HG02571 (cell line): Measurements from ENCODE around the gene BNC2.

ENCODE experiments used
- ATAC-seq: cut with Tn5 transposase; IDR thresholded peaks from one replicate; pipeline ENCODE4 v1.9.1; 2021; ENCODE audit warnings: mild to moderate bottlenecking, moderate library complexity; ENCODE audit not compliant: unreplicated experiment

BNC2 gene

DNA sequence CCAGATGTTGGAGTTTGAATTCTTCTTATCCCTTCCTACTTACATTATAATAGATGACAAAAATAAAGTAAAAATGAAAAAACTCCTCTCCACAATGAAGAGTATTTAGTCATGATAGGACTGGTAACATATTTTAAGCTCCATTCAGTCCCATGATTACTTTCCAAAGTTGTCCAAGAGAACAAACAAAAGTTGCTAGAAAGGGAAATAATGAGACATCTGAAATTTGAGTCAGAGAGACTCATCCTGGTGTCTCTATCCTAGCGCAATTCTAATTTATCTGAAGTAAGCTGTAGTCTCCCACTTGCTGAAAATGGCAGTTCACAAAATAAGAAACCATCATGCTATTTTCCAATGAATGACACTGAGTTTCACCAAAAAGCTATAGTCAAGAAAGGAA is 152.2 kb downstream of the BNC2 start:
- ATAC-seq = no peak

DNA sequence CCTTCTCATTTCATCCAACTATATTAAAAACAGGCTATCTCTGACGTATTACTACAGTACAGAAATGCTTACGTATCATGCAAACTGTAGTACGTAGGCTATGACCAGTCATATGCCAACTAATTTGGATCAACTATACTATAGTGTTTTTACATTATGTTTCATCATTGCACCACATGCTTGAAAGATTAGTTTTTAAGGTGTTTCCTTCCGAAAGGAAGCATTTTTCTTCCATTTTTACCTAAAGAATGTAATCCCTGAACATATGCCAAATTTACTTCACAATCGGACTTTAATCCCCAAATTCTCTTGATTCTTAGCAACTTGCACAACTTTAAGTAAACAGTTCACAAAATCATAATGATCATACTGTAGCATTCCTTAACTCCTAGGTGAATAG is 153.9 kb downstream of the BNC2 start:
- ATAC-seq = no peak

DNA sequence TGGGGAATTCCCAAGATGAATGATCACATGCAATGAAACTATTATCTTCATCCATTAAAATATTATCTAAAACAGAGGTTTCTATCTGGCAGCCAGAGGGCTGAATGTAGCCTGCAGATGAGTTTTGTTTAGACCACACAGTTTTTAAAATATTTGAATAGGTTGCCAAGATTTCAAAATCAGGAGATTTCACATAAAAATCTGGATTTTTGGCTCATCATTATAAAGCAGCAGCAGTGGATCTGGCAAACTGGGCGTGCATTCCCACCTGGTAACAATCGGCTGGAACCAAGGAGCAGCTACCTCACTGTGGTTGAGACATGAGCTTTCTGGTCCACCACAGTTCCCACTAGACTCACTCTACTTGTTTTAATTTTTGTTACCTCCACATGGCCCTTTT is 155.1 kb downstream of the BNC2 start:
- no peak for ATAC-seq

DNA sequence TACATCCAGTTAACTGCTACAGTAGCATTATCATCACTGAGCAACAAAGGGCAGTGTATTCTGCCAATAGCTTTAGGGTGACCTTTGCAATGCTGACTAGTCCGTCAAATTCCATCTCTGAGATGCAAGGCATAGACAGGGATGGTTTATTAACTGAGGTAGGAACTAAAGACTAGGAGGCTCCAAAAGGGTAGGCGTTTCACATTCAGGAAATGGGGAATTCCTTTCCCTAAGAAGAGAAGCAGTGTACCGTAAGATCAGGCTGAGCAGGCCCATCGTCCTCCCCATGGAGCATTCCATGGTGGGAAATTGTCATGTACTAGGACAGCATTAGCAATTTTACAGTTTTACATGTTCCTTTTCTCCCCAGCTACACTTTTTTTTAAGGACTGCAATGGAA is 157.7 kb downstream of the BNC2 start:
- no peak for ATAC-seq

DNA sequence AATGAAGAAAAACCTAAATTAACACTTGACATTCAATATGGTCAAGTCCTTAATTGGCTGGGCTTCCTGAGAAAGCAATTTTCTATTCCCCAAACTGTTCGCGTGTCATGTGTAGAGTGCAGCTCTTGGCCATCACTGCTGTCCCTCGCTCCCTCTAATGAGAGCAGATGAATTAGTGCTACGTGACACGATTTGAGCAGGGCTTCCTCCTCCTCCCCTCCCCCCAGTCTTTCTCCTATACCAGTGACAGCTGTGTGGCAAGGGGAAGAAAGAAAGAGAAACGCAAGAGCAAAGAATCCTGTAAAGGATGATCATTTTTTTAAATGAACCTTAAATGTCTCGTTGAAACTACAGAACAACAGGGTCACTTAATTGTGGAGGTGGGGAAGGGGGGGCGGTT is 159.6 kb downstream of the BNC2 start:
- no peak for ATAC-seq

DNA sequence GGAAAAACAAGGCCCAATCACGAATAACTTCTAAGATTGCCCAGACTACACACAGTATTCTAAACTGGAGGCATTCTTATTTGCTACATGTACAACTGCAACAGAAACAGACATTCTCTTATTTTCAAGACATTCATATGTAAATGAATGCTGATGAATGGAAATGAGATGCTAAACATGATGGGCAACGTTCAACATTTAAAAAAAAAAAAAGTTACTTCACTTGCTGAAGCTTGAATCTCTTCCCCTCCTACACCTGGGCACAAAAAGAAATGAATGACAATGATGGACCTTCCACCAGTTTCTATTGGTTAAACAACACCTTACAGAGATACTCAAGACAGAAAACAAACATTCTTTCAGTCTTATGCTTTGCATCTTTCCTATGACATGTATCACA is 160.5 kb downstream of the BNC2 start:
- ATAC-seq = no peak

DNA sequence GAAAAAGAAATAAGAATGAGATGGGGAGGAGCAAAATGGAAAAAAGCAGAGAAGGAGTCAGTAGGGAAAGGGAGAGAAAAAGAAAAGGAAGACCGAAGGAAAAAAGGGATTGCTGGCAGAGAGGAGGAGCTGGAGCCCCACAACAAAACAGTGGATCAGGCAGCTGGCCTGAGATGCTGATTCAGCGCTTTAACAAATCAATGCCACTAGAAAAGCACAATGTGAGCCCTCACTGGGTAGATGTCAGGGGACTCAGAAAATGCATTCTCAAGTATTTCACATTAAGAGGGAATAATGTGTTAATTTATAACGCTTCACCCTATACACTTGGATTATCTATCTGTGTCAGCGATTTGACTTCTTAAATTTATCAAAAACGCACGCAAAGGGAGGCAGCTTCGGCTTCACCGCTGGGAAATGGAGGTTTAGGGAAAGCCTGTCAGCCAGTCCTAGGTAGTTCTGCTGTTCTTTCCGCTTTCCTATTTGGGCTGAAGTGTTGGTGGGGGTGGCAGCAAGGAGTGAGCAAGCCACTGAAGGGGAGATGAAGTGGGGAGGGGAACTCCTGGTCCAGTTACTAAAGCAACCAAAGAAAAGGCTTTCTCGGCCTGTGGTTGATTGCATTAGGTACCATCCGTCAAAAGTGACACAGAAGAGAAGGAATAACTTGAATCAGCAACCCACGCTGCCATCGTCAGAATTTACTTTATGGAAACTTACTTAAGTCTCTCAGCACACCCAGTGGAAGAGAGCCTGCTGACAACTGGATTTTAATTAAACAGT is 161.6 kb downstream of the BNC2 start:
- ATAC-seq = no peak

DNA sequence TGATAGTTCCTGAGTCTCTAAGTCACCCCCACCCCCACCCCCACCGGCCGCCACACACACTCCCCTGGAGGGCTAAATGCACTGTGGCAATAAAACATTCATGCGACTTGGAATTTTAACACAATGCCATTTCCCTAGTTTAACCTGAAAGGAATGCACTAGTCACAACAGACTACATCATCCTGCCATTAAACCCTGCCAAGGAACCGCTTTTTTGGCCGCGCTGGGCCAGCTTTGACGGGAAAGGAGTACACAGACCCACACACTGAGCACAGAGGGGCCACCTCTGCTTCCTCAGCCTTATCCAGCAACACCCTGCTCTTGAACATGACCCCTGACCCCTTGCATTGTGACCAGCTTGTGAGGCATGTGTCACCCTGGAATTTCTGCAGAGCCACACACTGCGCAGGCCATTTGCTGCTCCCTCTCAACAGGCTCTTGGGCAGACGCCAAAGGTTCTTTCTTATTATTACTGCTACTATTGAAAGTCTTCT is 165.3 kb downstream of the BNC2 start:
- no peak for ATAC-seq

DNA sequence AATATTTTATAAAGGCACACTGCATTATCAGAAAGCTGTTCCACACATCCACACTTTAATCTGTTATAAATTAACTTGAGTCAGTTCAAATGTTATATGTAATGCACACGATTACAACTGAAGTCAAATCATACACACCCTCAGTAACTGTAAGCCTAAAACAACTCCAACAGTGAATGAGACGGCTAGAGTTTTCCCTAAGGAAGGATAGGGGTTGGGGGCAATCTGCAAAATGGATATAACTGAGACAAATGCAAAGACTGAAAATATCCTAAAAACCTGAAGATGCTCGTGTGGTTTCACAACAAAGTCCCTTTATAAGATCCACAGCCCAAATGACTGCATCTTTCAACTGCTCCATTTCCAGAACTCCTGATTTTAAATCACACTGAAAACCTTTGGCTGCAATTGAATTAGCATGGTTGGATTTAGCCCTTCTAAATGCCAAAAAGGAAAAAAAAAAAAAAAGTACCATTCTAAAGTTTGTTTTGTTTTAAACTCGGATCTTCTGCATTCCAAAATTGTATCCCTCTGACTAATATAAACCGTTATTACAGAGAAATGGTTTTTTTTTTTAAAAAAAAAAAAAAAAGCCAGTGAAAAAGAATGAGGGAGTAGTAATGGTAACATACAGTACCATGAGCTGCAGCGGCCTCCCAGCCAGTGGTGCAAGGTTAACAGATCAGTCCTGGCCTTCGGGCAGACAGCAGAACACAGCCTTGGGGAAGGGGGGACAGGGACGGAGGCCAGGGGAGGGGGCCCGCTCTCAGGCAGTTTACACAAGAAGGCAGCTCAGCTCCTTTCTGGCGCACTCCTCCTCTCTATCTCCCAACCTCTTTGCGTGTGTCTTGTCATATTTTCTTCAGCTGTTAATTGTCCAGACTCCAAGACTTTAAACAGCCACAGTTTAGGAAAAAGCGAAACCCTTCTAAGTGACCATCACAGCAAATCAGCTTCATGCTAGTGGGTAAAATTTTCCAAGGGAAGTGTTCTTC is 166.1 kb downstream of the BNC2 start:
- ATAC-seq = no peak

DNA sequence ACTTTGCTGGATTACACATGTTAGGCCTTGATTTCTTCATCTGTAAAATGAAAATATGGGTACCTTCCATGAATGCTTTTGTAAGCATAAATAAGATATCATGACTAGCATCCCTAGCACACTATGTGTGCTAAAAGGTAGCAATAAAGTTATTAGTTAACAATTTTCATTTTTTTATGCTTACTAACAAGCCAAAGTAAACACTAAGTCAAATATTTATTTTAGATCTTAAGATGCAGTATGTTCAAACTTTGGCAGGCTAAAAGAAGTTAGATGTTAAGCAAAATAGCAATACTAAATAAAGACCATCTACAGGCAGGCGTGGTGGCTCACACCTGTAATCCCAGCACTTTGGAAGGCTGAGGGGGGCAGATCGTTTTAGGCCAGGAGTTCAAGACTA is 169.1 kb downstream of the BNC2 start:
- no peak for ATAC-seq

DNA sequence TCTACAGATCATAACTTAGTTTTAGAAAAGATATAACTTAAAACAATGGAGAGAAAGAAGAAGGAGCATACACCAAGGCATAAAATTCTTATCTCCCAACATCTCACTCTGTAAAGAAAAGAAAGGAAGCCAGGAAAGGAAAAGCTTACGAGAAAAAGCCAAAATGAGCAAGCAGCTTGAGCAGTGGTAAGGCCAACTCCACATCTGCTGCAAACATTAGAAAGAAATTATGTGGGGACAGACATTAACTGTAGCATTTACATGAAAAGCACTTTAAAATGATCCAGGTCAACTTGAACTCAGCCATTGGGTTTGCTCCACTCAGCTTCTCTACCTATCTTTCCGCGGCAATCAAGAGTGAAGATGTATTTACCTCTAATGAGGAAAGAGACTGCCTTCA is 176.9 kb downstream of the BNC2 start:
- no peak for ATAC-seq

DNA sequence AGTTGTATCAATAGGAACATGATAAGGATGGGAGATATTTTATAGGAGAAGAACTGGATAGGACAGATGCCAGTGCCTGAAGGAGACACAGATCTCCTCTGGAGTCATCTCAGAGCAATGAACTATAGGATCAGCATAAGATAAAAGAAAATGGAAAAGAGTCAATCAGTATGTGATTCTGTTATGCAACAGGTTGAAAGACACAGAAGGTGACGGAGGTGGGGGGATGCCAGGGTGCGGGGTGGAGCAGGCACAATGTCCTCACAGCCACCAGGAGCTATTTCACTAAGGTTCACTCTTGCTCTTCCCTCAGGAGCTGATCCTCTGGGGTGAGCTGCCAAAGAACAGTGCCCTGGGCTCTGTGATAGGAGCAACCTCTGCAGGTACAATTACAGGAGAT is 179.8 kb downstream of the BNC2 start:
- no peak for ATAC-seq

DNA sequence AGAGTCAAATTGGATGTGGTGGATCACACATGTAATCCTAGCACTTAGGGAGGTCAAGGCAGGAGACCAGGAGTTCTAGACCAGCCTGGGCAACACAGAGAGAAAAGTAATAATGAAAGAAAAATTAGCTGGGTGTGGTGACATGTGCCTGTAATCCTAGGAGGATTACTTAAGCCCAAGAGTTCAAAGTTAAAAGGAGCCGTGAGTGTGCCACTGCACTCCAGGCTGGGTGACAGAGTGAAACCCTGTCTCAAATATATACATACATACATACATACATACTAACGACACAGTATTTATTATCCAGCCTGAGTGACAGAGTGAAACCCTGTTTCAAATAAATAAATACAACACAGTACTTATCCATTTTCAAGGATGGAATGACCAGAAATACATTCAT is 180.3 kb downstream of the BNC2 start:
- ATAC-seq = no peak

DNA sequence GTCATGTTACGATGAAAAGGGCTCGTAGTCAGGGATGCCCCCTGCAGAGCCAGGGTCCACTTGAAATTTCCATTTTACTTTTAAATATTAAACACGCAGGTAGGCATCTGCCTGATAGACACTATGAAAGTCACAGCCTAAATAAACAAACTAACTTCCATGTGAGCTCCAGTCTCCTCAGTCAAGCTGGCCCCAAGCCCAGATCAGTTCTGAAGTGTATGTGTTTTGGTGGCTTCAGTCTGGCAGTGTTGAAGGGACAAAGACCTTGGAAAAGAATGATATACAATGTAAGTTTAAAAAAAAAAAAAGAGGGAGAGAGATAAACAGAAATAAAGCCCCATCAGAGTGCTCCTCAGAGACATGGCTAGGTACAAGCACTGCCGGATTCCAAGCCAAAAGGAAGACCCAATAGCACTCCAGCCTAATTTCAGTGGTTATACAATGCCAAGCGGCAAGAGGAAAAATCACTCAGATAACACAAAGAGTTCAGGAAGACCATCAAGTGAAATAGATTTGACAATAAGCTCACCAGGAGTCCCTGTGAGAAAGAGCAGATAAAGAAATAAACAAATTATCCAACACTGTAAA is 181.0 kb downstream of the BNC2 start:
- no peak for ATAC-seq

DNA sequence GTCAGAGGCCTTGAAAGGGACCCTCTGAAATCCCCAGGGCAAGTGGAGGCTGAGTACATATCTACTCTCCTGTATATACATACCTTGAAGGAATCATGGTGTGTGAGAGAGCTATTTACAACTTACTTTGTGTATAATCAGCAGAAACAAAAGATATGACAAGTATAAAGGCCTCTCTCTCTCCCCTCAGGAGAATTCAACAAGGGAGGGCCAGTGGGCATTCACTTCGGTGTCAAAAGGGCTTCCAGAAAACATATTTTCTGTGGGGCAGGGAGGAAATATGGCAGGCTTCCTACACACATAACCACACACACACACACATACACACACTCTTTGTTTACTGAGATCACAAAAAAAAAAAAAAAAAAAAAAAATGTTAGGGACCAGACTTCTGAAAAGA is 181.7 kb downstream of the BNC2 start:
- ATAC-seq = no peak

DNA sequence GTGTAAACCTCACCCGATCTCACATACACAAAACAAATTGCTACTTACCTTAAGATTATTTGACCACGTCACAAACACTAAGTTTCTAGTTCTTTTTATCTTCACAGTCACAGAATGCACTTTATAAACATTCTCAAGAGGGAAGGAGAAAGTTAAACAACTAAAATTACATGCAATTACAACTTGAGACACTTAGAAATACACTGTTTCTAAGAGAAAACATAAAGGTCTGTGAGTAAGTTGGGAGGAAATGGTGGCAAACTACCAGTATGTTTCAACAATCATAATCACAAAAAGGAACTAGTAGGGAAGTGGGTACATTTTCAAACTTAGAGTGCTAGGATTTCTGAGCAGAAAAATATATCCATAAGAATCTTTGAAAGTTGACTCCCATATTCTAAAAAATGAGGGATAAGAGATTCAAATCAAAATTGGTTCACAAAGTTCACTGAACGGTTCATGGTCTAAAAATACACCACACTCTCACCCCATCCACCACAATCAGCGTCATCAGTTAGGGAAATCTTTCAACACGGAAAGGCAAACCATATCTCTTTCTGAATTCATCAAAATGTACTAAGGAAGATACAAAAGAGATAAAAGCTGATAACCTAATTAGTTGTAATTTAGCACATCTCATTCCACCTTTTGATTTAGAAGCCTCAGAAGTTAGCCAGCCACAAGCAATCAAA is 182.6 kb downstream of the BNC2 start:
- ATAC-seq = no peak

DNA sequence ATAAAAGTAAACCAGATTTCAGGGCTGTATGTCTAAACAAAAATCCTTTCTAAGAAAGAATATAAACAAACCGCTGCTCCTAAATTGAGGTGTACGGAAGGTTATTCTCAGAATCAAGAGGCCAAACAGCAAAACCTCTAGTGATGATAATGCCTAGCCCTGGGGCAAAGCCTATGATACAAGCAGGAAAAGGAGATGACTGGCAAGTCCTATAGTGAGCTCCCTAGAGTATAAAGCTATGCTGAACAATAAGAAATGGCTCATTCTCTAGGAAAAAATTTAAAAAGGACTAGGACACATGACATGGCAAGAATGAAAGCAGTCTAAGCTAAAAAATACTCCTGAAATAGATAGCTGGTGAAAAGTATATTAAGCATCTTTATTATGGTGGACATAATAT is 187.1 kb downstream of the BNC2 start:
- no peak for ATAC-seq

DNA sequence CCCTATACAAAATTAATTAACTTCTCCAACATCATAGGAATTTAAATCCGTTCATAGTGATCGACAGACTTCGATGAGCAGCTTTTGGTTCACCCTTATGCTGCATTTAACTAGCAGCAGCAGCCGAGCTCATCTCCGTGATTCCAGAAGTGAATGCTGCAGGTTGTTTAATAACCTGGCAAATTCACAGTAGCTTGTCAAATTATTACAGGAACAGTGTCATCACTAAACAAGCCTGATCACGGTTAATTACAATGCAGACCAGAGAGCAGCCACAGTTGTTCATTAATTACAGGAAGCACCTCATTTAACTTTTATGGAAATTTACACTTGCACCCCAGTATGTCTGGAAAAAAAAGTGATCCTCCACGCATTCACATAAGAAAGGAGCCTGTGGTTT is 188.2 kb downstream of the BNC2 start:
- no peak for ATAC-seq

DNA sequence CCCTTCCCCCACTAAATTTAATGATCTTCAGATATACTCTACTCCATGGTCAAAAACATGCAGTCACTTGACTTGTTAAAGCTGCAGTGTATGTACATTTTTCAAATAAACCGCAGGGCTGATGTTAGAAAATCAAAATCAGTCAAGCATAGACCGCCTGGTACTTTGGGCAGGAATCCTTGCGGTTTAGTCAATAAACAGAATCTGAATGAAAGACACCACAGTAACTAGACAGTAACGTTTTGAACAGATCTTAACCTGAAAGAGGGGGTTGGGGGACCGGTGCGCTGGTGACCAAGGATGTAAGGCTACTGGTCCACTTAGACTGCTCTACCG is 188.8 kb downstream of the BNC2 start:
- ATAC-seq = no peak

DNA sequence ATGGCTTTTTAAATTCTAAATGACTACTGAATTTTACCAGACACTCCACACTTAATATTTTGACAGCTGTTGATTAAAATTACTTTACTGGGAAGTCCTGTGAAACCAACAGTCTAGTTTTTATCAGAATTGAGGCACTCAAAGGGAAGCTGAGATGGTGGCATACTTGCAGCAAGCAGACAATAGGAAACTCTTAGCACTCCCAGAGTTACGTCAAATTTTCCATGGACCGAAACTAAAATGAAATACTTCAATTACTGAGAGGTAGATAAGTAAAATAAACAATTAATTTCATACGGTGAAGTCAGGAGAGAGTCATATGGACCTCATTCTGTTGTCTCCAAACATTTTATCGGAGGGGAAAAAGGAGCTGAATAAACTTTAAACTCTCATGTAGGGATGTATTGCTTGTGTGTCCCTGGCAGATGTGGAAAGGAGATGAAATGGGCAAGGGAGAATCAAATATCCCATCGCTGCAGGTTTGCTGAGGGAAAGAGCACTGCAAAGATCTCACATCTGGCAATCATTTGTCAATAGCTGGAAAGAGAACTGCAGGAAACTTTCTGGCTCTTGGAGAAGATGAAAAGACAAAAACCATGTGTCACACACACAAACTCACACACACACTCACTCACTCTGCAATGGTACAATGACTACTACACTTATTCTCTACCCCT is 189.4 kb downstream of the BNC2 start:
- ATAC-seq = no peak

DNA sequence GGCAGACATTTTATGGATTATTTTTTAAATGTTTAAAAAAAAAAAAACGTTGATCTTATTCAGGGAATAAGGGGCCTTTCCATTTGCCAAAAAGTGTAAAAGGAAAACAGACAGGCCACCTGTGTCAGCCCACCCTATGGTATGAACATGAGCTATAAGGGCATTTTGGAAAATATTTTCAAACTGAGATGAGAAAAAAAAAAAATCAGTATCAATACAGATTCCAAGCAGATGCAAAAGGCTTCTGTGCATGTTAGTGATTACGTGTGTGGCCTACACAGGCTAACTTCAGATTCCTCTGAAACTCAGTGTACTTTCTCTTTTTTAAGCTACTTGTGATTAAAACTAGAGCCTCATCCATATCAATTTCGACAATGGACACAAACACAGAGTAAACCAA is 189.9 kb downstream of the BNC2 start:
- no peak for ATAC-seq
